ENCODE data around the gene NUCB2.

Gene NUCB2

GRCh38 chr11:17277024-17277584 is 565 bp downstream of the NUCB2 start:
- CTCF ChIA-PET, result interaction anchor here (1.2 kb wide), 1 partner anchor 77 kb away, joined by 4 read pairs; no protein-coding TSS in a partner anchor
- Mint-ChIP-seq H3K4me3 (peak overlapping the region; percentile 82), H3K27ac (peak overlapping the region; percentile 93), H3K27me3 (peaks cover 14% of the 10 kb centered on the region), H3K9me3 (no peaks in the 10 kb centered on the region), H3K36me3 (peaks cover 14% of the 10 kb centered on the region), H3K4me1 (peaks cover 55% of the 10 kb centered on the region)
- no peak for DNase-seq

GRCh38 chr11:17280494-17281127 is 4.1 kb downstream of the NUCB2 start:
- peaks cover 65% of the 10 kb centered on the region for H3K4me1 Mint-ChIP-seq

GRCh38 chr11:17286332-17286731 is 9.8 kb downstream of the NUCB2 start:
- Mint-ChIP-seq H3K36me3 (peaks cover 52% of the 10 kb centered on the region), H3K27me3 (no peaks in the 10 kb centered on the region), H3K9me3 (no peaks in the 10 kb centered on the region), H3K4me3 (no peak overlapping the region), H3K4me1 (peaks cover 56% of the 10 kb centered on the region), H3K27ac (peak overlapping the region; percentile 15)
- DNase-seq, result no peak
- CTCF ChIA-PET, result interaction anchor here (1.2 to 1.4 kb wide), 3 partner anchors 10 to 57 kb away, joined by 3 to 7 read pairs (median 4); no protein-coding TSS in a partner anchor

More at GRCh38 chr11:17280494-17281127, 4.1 kb downstream of the NUCB2 start:
- Mint-ChIP-seq H3K27ac (peak overlapping the region; percentile 49), H3K9me3 (no peaks in the 10 kb centered on the region), H3K4me3 (peak overlapping the region; percentile 15), H3K27me3 (no peaks in the 10 kb centered on the region), H3K36me3 (peaks cover 33% of the 10 kb centered on the region)
- no peak for DNase-seq
- CTCF ChIA-PET, result no interaction called here

- Mint-ChIP-seq H3K27me3 (no peaks in the 10 kb centered on the region), H3K4me1 (peaks cover 52% of the 10 kb centered on the region), H3K4me3 (no peak overlapping the region), H3K27ac (peak overlapping the region; percentile 15), H3K9me3 (no peaks in the 10 kb centered on the region), H3K36me3 (peaks cover 49% of the 10 kb centered on the region)
- CTCF ChIA-PET, result no interaction called here
- no peak for DNase-seq
Observed at GRCh38 chr11:17287058-17287457, 10.5 kb downstream of the NUCB2 start.

GRCh38 chr11:17291710-17292109 is 15.2 kb downstream of the NUCB2 start:
- CTCF ChIA-PET, result no interaction called here
- Mint-ChIP-seq H3K4me3 (no peak overlapping the region), H3K4me1 (peaks cover 25% of the 10 kb centered on the region)

GRCh38 chr11:17293311-17293710 is 16.8 kb downstream of the NUCB2 start:
- CTCF ChIA-PET, result interaction anchor here (1.4 kb wide), 1 partner anchor 64 kb away, joined by 3 read pairs; no protein-coding TSS in a partner anchor
- peaks cover 41% of the 10 kb centered on the region for H3K36me3 Mint-ChIP-seq
- H3K27me3 Mint-ChIP-seq, result no peaks in the 10 kb centered on the region
- H3K9me3 Mint-ChIP-seq, result no peaks in the 10 kb centered on the region
- DNase-seq, result no peak
- peaks cover 23% of the 10 kb centered on the region for H3K4me1 Mint-ChIP-seq
- H3K4me3 Mint-ChIP-seq, result no peak overlapping the region
- no peak overlapping the region for H3K27ac Mint-ChIP-seq

More at GRCh38 chr11:17291710-17292109, 15.2 kb downstream of the NUCB2 start:
- H3K36me3 Mint-ChIP-seq, result peaks cover 39% of the 10 kb centered on the region
- H3K9me3 Mint-ChIP-seq, result no peaks in the 10 kb centered on the region
- no peaks in the 10 kb centered on the region for H3K27me3 Mint-ChIP-seq
- DNase-seq, result no peak
- no peak overlapping the region for H3K27ac Mint-ChIP-seq

- H3K4me1 Mint-ChIP-seq, result peaks cover 26% of the 10 kb centered on the region
- no peaks in the 10 kb centered on the region for H3K9me3 Mint-ChIP-seq
- peaks cover 42% of the 10 kb centered on the region for H3K36me3 Mint-ChIP-seq
- CTCF ChIA-PET, result no interaction called here
- no peak for DNase-seq
- H3K27ac Mint-ChIP-seq, result no peak overlapping the region
- no peak overlapping the region for H3K4me3 Mint-ChIP-seq
- no peaks in the 10 kb centered on the region for H3K27me3 Mint-ChIP-seq
Observed at GRCh38 chr11:17294033-17294432, 17.5 kb downstream of the NUCB2 start.

- CTCF ChIA-PET, result interaction anchor here (1.9 kb wide), 1 partner anchor 11 kb away, joined by 7 read pairs; no protein-coding TSS in a partner anchor
- Mint-ChIP-seq H3K27me3 (no peaks in the 10 kb centered on the region), H3K4me1 (peaks cover 24% of the 10 kb centered on the region), H3K4me3 (no peak overlapping the region), H3K9me3 (no peaks in the 10 kb centered on the region), H3K27ac (peak overlapping the region; percentile 1), H3K36me3 (peaks cover 46% of the 10 kb centered on the region)
- no peak for DNase-seq
Observed at GRCh38 chr11:17296852-17297559, 20.5 kb downstream of the NUCB2 start.

GRCh38 chr11:17298302-17298701 is 21.8 kb downstream of the NUCB2 start:
- H3K27ac Mint-ChIP-seq, result no peak overlapping the region
- no peak for DNase-seq
- peaks cover 42% of the 10 kb centered on the region for H3K36me3 Mint-ChIP-seq
- peaks cover 21% of the 10 kb centered on the region for H3K4me1 Mint-ChIP-seq
- no peaks in the 10 kb centered on the region for H3K9me3 Mint-ChIP-seq
- H3K4me3 Mint-ChIP-seq, result no peak overlapping the region
- H3K27me3 Mint-ChIP-seq, result no peaks in the 10 kb centered on the region
- CTCF ChIA-PET, result interaction anchor here (1.1 kb wide), 1 partner anchor 68 kb away, joined by 5 read pairs; no protein-coding TSS in a partner anchor

GRCh38 chr11:17300372-17300771 is 23.8 kb downstream of the NUCB2 start:
- Mint-ChIP-seq H3K4me1 (peaks cover 21% of the 10 kb centered on the region), H3K27ac (no peak overlapping the region), H3K9me3 (no peaks in the 10 kb centered on the region), H3K27me3 (no peaks in the 10 kb centered on the region), H3K4me3 (no peak overlapping the region), H3K36me3 (peaks cover 44% of the 10 kb centered on the region)
- no peak for DNase-seq
- CTCF ChIA-PET, result no interaction called here

- CTCF ChIA-PET, result no interaction called here
- DNase-seq, result no peak
- Mint-ChIP-seq H3K4me3 (no peak overlapping the region), H3K27ac (no peak overlapping the region), H3K27me3 (no peaks in the 10 kb centered on the region), H3K36me3 (peaks cover 24% of the 10 kb centered on the region), H3K9me3 (no peaks in the 10 kb centered on the region), H3K4me1 (no peaks in the 10 kb centered on the region)
Observed at GRCh38 chr11:17313349-17314231, 37.1 kb downstream of the NUCB2 start.

GRCh38 chr11:17314232-17314547 is 37.7 kb downstream of the NUCB2 start:
- H3K9me3 Mint-ChIP-seq, result no peaks in the 10 kb centered on the region
- H3K4me1 Mint-ChIP-seq, result no peaks in the 10 kb centered on the region
- DNase-seq, result no peak
- no peak overlapping the region for H3K4me3 Mint-ChIP-seq
- H3K27ac Mint-ChIP-seq, result no peak overlapping the region
- peaks cover 27% of the 10 kb centered on the region for H3K36me3 Mint-ChIP-seq
- CTCF ChIA-PET, result no interaction called here
- no peaks in the 10 kb centered on the region for H3K27me3 Mint-ChIP-seq

- Mint-ChIP-seq H3K27ac (no peak overlapping the region), H3K4me1 (no peaks in the 10 kb centered on the region), H3K27me3 (no peaks in the 10 kb centered on the region), H3K9me3 (no peaks in the 10 kb centered on the region), H3K36me3 (peaks cover 31% of the 10 kb centered on the region), H3K4me3 (no peak overlapping the region)
- CTCF ChIA-PET, result no interaction called here
- no peak for DNase-seq
Observed at GRCh38 chr11:17314904-17315426, 38.4 kb downstream of the NUCB2 start.

Data from activated naive CD4-positive, alpha-beta T cell treated with anti-CD3 and anti-CD28 coated beads, Interleukin-2, amount 10 ng/mL, durations not matched to agents 7 days and 5 days (primary cell).